Activated gamma-delta T cell (primary cell): ENCODE data around the gene LRRC70.
"Not testable (repeated sequence)": the region's sequence is repeated elsewhere in the genome, so short reads cannot be mapped to it uniquely, and the experiment has no call there.

Experiments
- DNase-seq: peaks from one replicate; lab custom pipeline; 2025; lab: John Stamatoyannopoulos, UW

Gene LRRC70

GRCh38 chr5:62606878-62607277 lies 28.3 kb downstream of the LRRC70 start:
- DNase-seq: no peak

GRCh38 chr5:62607615-62608014 lies 29.0 kb downstream of the LRRC70 start:
- DNase-seq: no peak

GRCh38 chr5:62608529-62609511 lies 30.2 kb downstream of the LRRC70 start:
- no peak for DNase-seq

GRCh38 chr5:62614355-62614754 lies 35.7 kb downstream of the LRRC70 start:
- DNase-seq: no peak

- no peak for DNase-seq
Observed at GRCh38 chr5:62616615-62617277, 38.1 kb downstream of the LRRC70 start.

- no peak for DNase-seq
Observed at GRCh38 chr5:62617943-62618342, 39.3 kb downstream of the LRRC70 start.

GRCh38 chr5:62620761-62621160 lies 42.1 kb downstream of the LRRC70 start:
- no peak for DNase-seq

- DNase-seq: no peak
Observed at GRCh38 chr5:62621280-62621679, 42.7 kb downstream of the LRRC70 start.

GRCh38 chr5:62623271-62623670 lies 44.7 kb downstream of the LRRC70 start:
- DNase-seq: no peak

GRCh38 chr5:62624436-62624835 lies 45.8 kb downstream of the LRRC70 start:
- DNase-seq: not testable (repeated sequence)

GRCh38 chr5:62626534-62626933 lies 47.9 kb downstream of the LRRC70 start:
- no peak for DNase-seq

GRCh38 chr5:62627121-62627520 lies 48.5 kb downstream of the LRRC70 start:
- no peak for DNase-seq

GRCh38 chr5:62627901-62628300 lies 49.3 kb downstream of the LRRC70 start:
- no peak for DNase-seq
